TTC549 (cell line): Measurements from ENCODE around the gene PSMD1.
"Not testable (repeated sequence)": the region's sequence is repeated elsewhere in the genome, so short reads cannot be mapped to it uniquely, and the experiment has no call there.

Source experiments
- FAIRE-seq: peaks from 2 replicates; lab custom pipeline; 2012; peaks lifted over from hg19 to GRCh38; lab: Jason Lieb, UNC

PSMD1 gene

DNA sequence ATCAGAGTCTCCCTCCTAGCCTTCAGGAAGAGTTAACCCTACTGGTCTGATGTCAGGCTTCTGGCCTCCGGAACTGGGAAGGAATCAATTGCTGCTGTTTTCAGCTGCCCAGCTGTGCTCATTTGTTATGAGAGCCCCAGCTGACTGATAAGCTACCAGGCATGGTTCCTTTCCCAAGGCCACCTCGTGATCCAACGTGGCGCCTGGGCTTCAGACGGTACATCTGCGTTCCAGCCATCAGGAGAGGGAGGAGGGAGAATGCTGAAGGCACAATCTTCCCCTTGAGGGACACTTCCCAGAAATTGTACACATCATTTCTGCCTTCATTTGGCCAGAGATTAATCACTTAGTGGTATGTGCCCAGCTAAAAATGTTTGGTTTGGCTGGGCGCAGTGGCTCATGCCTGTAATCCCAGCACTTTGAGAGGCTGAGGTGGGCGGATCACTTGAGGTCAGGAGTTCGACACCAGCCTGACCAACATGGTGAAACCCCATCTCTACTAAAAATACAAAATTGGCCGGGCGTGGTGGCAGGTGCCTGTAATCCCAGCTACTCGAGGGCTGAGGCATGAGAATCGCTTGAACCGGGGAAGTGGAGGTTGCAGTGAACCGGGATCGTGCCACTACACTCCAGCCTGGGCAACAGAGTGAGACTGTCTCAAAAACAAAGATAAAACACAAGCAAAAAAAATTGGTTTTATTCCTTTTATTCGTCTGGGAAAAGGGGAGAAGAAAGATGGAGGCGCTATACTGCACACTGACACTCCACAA is 131.3 kb downstream of the PSMD1 start:
- FAIRE-seq = no peak

DNA sequence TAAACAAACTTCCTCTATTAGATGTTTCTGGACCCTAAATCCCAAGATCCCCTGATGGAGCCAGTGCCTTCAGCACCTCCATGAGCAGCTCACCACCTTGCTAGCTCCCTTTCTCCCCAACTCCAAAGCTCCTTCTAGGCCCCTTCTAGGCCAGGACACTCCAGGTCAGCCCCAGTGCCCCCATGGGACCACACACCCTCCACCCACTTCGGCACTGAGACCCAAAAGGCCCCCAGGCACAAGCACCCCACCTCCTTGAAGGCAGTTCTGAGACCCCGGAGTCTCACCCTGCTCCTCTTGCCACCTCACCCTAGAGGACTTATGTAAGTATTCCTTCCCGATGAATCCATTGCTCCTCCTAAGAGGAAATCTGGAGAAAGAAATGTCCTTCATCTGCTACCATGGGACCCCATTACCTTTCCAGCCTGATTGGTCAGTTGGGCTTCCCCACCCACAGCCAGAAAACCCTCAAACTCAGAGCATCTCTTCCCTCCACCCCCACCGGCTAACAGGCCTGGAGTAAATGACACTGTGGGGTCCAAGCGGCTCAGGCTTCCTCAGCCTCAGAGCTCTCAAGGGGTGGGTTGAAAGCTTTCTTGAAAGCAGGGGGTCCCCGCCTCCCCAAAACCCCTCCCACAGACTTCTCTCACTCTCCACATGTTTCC is 132.0 kb downstream of the PSMD1 start:
- no peak for FAIRE-seq

GRCh38 chr2:231189171-231189530 is 132.5 kb downstream of the PSMD1 start:
- no peak for FAIRE-seq

DNA sequence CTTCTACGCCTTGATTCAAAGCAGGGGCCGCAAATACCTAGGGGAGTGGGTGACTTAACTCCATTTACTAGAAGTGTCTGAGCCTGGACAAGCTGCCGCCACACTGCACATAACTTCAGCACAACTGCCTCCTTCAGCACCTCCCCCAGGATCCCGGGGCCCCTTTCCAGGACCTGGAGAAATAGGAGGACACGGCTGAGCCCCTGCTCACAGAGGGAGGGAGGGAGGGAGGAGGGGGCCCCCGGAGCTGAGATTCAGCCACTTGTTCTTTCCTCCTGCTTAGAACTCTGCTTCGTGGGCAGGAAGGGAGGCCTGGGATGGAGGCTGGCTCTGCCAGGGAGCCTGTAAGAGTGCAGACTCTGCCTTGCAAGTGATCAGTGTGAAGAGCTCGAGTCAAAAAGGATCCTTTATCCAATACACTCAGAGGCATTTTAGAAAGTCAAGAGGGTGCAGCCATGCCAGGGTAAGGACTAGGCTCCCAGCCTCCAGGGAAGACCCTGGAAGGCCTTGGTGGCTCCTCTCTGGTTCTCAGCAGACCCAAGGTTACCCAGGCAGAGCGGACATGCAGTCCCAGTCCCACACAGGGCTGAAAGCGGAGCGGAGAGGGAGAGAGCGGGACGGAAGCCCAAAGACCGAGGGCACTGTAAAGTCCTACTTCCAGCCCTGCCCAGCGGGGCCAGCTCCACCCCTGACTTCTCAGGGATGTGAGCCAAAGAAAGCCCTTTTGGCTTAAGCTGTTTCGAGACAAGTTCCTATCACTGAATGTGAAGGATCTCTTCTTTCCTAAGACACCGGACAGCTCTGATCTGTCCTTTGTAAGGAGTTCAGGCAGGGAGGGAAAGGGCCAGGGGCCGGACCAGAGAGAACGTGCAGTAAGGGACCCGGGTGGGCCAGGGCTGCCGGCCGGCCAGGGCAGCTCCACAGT is 133.2 kb downstream of the PSMD1 start:
- no peak for FAIRE-seq

GRCh38 chr2:231190531-231191197 is 134.0 kb downstream of the PSMD1 start:
- FAIRE-seq = no peak

GRCh38 chr2:231191896-231192872 is 135.5 kb downstream of the PSMD1 start:
- FAIRE-seq = peak; percentile 58

DNA sequence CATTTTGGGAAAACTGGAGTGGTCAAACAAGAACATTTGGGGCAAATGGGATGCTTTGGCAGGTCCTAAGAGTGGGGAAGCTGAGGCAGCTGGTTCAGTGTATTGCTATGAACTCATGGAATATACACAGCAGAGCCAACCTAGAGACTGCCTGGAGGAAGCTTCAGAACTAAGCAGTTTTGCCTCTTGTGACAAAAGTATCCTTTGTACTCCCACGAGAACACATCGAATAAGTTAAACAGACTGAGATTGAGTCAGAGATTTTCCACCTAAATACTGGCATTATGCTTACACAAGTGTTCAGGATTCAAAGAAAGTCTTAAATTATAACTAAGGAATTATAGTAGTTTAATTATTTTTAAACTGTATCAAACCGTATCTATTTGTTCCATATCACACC is 136.5 kb downstream of the PSMD1 start:
- FAIRE-seq = no peak

- FAIRE-seq = no peak
Measured at GRCh38 chr2:231196592-231196991, 139.9 kb downstream of the PSMD1 start.

DNA sequence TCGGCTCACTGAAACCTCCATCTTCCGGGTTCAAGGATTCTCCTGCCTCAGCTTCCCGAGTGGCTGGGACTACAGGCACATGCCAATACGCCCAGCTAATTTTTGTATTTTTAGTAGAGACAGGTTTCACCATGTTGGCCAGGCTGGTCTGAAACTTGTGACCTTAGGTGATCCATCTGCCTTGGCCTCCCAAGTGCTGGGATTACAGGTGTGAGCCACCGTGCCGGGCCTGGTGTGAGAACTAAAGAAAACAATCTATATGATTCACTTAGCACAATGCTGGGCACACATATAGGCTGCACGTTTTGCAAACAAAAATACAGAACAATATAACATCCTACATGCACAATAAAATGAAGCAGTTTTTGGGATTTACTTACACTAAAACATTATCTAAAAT is 140.5 kb downstream of the PSMD1 start:
- FAIRE-seq = not testable (repeated sequence)

GRCh38 chr2:231197706-231198290 is 141.1 kb downstream of the PSMD1 start:
- FAIRE-seq = no peak

GRCh38 chr2:231198291-231199173 is 141.9 kb downstream of the PSMD1 start, which contains the start of gene ARMC9:
TSS of gene ARMC9 (plus strand) at chr2:231198631. CDS start at chr2:231206239, 7,608 bp downstream.
- FAIRE-seq = no peak

DNA sequence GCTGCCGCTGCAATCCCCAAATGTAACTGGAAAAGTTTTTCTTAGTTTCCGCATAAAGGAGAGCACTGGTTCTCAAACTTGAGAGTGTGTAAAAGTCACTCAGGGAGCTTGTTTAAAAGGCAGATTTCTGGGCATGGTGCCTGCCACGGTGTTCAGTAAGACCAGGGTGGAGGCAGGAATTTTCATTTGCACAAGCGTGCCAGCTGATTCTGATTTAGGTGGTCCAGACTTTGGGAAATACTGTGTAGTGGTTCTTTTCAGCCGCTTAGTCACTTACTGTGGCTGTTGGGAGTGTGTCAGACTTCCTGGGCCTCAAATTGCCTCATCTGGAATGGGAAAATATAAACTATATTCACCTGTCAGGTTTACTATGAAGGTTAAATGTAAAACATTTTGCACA is 142.6 kb downstream of the PSMD1 start:
- no peak for FAIRE-seq

DNA sequence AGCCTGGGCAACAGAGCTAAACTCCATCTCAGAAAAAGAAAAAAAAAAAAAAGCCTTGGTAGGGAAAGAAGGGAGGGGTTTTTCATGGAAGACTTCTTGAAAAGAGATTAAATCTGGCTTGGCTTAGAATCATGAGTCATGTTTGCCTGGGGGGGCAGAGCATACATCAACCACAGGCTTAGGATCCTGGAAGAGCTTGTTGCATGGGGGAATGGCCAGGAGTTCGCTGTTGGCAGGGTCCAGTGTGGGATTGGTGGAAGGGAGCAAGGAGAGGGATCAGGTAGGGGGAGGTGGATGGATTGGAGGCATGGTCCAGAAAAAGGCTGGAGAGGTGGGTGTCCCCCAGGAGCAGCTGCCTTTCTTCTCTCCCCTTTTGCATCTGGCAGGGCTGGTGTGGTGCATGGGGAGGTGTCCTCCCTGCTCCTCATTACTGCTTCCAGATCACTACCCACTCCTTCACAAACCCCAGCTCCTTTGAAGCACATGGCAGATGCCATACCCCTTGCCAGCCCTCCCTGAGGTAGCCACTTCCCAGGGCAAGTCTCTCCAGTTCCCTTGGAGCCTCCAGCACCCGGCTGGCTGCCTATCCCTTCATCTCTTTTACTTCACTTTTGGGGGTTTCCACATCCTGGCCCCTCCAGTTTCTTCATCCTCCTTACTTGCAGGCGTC is 144.3 kb downstream of the PSMD1 start:
- no peak for FAIRE-seq

DNA sequence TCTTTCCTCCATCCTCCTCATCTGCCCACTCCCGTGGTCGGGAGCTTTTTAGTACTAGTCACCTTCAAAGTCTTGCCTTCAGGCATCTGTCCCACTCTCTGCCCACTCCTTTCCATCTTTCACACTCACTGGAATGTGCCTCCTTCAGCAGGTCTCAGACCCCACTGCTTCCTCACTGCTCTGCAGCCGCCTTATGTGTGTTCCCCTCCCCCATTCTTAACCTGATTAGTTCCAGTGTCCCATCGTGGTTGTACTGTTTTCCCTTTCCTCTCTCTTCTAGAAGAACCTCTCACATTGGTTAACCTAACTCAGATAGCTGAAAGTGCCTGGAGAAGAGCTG is 144.8 kb downstream of the PSMD1 start:
- no peak for FAIRE-seq

DNA sequence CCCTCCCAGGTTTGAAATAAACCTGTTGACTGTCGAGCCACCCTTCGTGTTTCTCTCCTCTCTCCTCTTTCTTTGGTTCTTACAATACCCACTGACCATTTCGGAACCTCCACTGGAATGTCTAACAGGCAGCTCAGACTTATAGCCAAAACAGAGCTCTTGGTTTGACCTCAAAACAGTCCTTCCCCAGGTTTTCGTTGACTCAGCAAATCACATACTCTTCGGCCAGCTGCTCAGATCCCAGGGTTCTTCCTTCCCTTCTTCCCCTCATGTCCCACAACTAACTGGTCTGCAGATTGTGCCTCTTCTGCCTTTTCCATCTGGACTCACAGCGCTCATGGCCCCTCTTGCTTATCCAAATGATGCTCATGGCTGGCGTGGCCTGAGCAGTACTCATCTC is 146.4 kb downstream of the PSMD1 start:
- FAIRE-seq = no peak

DNA sequence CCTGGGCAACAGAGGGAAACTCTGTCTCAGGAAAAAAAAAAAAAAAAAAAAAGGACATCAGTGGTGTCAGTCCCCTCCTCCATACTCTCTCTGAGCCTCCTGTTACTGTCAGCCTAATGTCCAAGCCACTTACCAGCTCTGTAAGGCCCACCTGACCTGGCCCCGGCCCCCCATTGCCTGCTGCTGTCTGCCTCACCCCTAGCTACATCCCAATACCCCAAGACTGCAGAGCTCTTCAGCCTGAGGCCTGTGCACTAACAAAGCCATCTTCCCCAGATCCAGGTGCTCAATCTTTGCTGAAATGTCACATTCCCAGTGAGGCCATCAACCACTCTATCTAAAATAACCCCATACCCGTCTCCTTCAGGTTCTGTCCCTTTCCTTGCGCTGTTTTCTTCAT is 147.5 kb downstream of the PSMD1 start:
- no peak for FAIRE-seq

GRCh38 chr2:231204581-231204980 is 147.9 kb downstream of the PSMD1 start:
- no peak for FAIRE-seq

DNA sequence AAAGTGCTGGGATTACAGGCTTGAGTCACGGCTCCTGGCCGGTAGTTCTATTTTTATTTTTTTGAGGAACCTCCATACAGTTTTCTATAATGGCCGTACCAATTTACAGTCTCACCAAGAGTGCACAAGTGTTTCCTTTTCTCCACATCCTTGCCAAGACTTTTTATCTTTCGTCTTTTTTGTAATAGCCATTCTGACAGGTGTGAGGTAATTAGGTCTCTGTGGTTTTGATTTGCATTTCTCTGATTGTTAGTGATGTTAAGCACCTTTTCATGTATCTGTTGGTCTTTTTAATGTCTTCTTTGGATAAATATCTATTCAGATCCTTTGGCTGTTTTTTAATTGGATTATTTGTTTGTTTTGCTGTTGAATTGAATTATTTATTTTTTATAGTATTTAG is 151.1 kb downstream of the PSMD1 start:
- FAIRE-seq = no peak

DNA sequence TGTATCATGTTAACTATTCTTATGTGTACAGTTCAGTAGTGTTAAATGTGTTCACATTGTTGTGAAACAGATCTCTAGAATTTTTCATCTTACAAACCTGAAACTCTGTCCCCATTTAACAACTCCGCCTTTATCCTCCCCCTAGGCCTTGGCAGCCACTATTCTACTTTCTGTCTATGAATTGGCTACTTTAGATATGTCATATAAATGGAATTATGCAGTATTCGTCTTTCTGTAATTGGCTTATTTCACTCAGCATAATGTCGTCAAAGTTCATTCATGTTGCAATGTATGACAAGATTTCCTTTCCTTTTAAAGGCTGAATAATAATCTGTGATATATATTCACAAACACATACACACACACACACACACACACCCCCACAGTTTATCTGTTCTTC is 154.1 kb downstream of the PSMD1 start:
- FAIRE-seq = no peak
